Right atrium auricular region (tissue), 2 donors: ENCODE results near the gene TRMU. TPM values are rescaled to one million over a fixed set of nuclear protein-coding genes. Genes with fewer than 3 reads are reported as not detected.

Source experiments
- DNase-seq: peaks from one replicate; pipeline ENCODE4 v3.0.0-alpha.2; 2019; ENCODE audit warnings: low spot score
- H3K27ac ChIP-seq, 2 donors: fragments of 200-600 bp; sonication (generic); 1 replicate in 1 of 2; 2 replicates in 1 of 2; pipeline ENCODE4 v1.5.1; 2016 to 2019
- H3K27me3 ChIP-seq, 2 donors: fragments of 200-600 bp; sonication (generic); one replicate each; pipeline versions ENCODE4 v1.5.1 to v1.6.0; 2017 to 2019
- H3K36me3 ChIP-seq: fragments of 200-600 bp; sonication (generic); one replicate; pipeline ENCODE4 v1.5.1; 2016
- H3K4me1 ChIP-seq, 2 donors: fragments of 200-600 bp; sonication (generic); one replicate each; pipeline versions ENCODE4 v1.5.1 to v1.6.0; 2017 to 2019
- H3K4me3 ChIP-seq, 2 donors: fragments of 200-600 bp; sonication (generic); 1 replicate in 1 of 2; 2 replicates in 1 of 2; pipeline ENCODE4 v1.5.1; 2017 to 2019; ENCODE audit warnings: mild to moderate bottlenecking in 1 of 2, moderate library complexity in 1 of 2
- H3K9me3 ChIP-seq, 2 donors: fragments of 200-600 bp; sonication (generic); one replicate each; pipeline ENCODE4 v1.5.1; 2019
- CTCF ChIP-seq, 2 donors: fragments of 200-600 bp; sonication (generic); IDR thresholded peaks; one replicate each; pipeline ENCODE4 v1.5.1; 2019; ENCODE audit warnings: antibody characterized with exemption in 2 of 2
- total RNA-seq, 2 donors: library from RNA; depleted of rRNA; stranded (reverse); fragments of >200 nt; gene quantifications; one replicate each; pipeline ENCODE4 v1.1.0, GENCODE V29; 2016

The TRMU gene
- total RNA-seq, 2 donors from 2014 or later, result 22.2 to 22.4 TPM

GRCh38 chr22:46379066-46379930 lies 43.8 kb downstream of the TRMU start:
- Histone ChIP-seq H3K36me3 (no peaks in the 10 kb centered on the region), H3K9me3 (peaks cover 0 to 9% of the 10 kb centered on the region in 2 donors), H3K4me3 (no peak overlapping the region), H3K4me1 (peaks cover 0 to 7% of the 10 kb centered on the region in 2 donors), H3K27me3 (no peaks in the 10 kb centered on the region), H3K27ac (no peak overlapping the region)
- no peak for TF ChIP-seq CTCF (IDR thresholded peaks at IDR 0.05)
- no peak for DNase-seq

- no peak for TF ChIP-seq CTCF (IDR thresholded peaks at IDR 0.05)
- Histone ChIP-seq H3K4me3 (no peak overlapping the region), H3K9me3 (peaks cover 0 to 9% of the 10 kb centered on the region in 2 donors), H3K4me1 (peaks cover 0 to 7% of the 10 kb centered on the region in 2 donors), H3K27me3 (no peaks in the 10 kb centered on the region), H3K36me3 (no peaks in the 10 kb centered on the region), H3K27ac (no peak overlapping the region)
- no peak for DNase-seq
These were observed 44.6 kb downstream of the TRMU start for GRCh38 chr22:46380069-46380468.

GRCh38 chr22:46380581-46380980 lies 45.1 kb downstream of the TRMU start:
- no peak for DNase-seq
- H3K27me3 ChIP-seq, result no peaks in the 10 kb centered on the region
- no peak for TF ChIP-seq CTCF (IDR thresholded peaks at IDR 0.05)
- no peak overlapping the region for H3K27ac ChIP-seq
- H3K36me3 ChIP-seq, result no peaks in the 10 kb centered on the region
- peaks cover 0 to 9% of the 10 kb centered on the region in 2 donors for H3K9me3 ChIP-seq
- peaks cover 0 to 7% of the 10 kb centered on the region in 2 donors for H3K4me1 ChIP-seq
- H3K4me3 ChIP-seq, result no peak overlapping the region

- H3K4me1 ChIP-seq, result peaks cover 0 to 7% of the 10 kb centered on the region in 2 donors
- no peaks in the 10 kb centered on the region for H3K36me3 ChIP-seq
- H3K9me3 ChIP-seq, result peaks cover 0 to 3% of the 10 kb centered on the region in 2 donors
- H3K4me3 ChIP-seq, result no peak overlapping the region
- no peaks in the 10 kb centered on the region for H3K27me3 ChIP-seq
- TF ChIP-seq CTCF (IDR thresholded peaks at IDR 0.05), result no peak
- no peak overlapping the region for H3K27ac ChIP-seq
- no peak for DNase-seq
These were observed 45.6 kb downstream of the TRMU start for GRCh38 chr22:46381142-46381541.

GRCh38 chr22:46381731-46382130 lies 46.2 kb downstream of the TRMU start:
- Histone ChIP-seq H3K4me1 (peaks cover 0 to 7% of the 10 kb centered on the region in 2 donors), H3K36me3 (no peaks in the 10 kb centered on the region), H3K27me3 (no peaks in the 10 kb centered on the region), H3K27ac (no peak overlapping the region), H3K9me3 (no peaks in the 10 kb centered on the region), H3K4me3 (no peak overlapping the region)
- DNase-seq, result no peak
- TF ChIP-seq CTCF (IDR thresholded peaks at IDR 0.05), result no peak
